GM12872 (cell line): Measurements from ENCODE around the gene EGFL7.

Source experiments
- TF ChIP-seq, protein P1 (sequence below): IDR thresholded peaks from 3 replicates; pipeline ENCODE4 v1.5.1; 2011; ENCODE audit warnings: low read depth, mild to moderate bottlenecking, low read length, moderate library complexity; ENCODE audit not compliant: insufficient read depth

Gene EGFL7

DNA sequence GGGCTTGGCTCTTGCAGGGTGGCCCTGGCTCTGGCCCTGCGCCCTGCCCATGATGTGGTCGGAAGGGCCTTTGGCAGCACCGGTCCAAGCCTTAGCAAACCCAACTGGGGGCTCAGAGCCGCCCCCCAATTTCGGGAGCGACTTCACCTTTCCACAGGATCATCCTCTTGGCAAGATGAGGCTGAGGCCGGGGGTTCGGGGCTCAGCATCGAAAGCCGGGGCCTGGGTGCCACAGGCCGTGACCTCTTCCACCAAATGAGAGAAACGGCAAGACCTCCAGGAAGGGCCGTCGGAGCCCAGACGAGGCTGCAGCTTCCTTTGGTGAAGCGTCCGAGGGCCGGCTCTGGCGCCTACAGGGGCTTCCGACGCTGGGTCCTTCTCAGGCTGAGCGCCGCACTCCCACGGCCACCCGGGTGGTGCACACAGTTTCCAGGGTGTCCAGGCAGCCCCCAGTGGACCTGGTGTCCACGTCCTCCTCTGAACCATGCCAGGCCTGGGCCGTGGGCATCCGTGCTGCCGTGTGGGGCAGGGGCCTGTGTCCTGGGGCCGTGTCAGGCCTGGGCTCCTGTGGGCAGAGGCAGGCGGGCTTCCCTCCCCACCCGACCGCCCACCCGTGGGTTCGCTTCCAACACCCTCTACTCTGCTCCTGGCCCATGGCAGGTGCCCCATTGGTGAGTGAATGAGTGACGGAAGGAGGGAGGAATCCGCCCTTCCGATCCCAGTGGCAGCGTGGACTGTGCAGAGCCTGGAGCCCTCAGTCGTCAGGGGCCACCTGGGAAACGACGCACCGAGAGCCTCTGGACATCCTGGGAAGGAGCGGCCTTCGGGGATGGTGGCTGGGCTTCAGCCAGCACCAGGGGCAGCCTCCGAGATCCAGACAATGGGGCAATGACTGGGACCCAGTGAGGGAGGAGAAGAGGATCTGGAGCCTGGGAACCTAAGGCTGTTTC is 29.7 kb downstream of the EGFL7 start:
- TF ChIP-seq, protein P1, sequence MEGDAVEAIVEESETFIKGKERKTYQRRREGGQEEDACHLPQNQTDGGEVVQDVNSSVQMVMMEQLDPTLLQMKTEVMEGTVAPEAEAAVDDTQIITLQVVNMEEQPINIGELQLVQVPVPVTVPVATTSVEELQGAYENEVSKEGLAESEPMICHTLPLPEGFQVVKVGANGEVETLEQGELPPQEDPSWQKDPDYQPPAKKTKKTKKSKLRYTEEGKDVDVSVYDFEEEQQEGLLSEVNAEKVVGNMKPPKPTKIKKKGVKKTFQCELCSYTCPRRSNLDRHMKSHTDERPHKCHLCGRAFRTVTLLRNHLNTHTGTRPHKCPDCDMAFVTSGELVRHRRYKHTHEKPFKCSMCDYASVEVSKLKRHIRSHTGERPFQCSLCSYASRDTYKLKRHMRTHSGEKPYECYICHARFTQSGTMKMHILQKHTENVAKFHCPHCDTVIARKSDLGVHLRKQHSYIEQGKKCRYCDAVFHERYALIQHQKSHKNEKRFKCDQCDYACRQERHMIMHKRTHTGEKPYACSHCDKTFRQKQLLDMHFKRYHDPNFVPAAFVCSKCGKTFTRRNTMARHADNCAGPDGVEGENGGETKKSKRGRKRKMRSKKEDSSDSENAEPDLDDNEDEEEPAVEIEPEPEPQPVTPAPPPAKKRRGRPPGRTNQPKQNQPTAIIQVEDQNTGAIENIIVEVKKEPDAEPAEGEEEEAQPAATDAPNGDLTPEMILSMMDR = no peak

DNA sequence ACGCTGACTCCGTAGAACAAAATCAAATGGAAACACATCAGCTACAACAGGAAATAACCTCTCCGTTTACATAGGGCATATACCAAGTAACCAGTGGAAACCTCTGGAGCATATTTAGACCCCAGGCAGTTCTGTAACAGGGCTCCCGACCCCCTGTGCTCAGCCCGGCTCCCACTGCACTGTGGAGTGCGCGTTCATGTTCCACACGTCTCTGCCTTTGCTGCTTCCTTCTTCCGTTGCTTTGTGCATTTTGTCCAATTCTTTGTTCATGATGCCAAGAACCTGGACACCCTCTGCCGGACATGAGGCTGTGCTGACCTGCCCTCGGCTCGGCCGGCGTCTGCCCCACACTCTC is 30.4 kb downstream of the EGFL7 start:
- TF ChIP-seq, protein P1 = no peak

DNA sequence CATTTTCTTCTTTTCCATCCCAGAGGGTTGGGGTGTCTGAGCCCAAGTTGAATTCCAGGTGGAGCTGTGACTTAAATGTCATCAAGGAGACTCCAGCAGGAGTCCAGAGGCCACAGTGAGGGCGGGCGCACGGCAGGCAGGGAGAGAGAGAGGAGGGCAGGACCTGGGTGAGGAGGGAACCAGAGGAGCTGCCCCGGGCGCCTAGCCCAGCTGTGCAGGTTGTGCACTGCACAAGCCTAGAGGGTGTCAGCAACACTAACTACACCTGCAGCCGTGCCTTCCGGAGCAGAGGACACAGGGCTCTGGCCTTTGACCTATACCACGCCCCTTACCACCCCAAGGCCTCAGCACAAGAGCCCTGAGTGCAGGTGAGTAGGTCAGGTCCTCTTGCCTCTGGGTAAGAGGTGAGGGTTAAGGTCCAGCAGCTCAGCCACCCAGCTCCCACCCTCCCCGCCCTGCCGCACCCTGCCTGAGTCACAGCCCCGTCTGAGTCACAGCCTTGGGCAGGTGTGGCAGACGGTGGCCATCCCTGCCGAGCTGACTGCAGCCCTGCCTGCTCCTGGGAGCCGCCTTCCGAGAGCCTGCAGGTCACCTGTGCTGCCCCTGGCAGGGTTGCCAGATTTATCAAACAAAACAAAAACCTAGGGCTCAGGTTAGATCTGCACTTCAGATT is 30.9 kb downstream of the EGFL7 start:
- TF ChIP-seq, protein P1 = no peak

DNA sequence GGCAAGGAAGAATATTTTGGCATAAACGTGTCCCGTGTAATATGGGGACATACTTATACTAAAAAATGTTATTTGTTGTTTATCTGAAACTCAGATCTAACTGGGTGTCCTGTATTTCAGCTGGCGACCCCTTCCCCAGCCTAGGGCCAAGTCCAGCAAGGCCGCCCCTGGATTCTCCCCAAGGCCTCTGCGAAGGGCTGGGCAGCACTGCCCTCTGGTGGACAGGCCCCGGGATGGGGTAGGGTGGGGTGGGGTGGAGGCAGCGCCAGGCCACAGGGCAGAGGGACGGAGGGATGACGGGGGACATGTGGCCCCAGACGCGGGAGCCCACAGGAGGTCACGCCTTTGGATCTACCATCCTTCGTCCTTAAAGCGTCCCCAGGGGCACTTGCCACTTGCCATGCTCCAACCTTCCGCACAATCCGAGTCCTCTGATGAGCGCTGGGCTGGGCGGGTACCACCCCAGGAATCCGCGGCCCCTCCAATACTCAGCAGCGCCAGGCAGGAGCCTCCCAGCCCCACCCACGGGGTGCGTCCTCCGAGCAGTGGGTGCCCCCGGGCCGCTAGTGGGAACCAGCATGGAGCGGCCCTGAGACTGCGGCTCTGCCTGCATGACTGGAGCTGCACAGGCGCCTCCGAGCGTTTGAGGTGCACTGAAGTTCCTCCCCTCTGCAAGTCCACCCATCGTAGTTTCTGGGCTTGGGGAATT is 31.6 kb downstream of the EGFL7 start:
- TF ChIP-seq, protein P1 = peak; percentile 62; the same call in 2 of the 3 replicates

DNA sequence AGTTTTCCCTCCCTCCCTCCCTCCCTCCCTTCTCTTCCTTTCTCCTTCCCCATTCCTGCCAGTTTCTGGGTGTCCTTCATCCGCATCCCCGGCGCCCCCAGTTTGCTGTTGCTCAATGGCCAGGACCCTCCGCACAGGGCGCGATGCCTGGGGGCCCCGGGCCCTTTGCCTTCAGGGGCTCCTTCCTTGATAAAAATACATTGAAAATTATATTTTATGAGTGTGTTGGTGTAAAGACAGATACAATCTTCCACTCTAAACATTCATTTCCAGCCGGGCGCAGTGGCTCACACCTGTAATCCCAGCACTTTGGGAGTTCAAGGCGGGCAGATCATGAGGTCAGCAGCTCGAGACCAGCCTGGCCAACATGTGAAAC is 32.1 kb downstream of the EGFL7 start:
- TF ChIP-seq, protein P1 = no peak

DNA sequence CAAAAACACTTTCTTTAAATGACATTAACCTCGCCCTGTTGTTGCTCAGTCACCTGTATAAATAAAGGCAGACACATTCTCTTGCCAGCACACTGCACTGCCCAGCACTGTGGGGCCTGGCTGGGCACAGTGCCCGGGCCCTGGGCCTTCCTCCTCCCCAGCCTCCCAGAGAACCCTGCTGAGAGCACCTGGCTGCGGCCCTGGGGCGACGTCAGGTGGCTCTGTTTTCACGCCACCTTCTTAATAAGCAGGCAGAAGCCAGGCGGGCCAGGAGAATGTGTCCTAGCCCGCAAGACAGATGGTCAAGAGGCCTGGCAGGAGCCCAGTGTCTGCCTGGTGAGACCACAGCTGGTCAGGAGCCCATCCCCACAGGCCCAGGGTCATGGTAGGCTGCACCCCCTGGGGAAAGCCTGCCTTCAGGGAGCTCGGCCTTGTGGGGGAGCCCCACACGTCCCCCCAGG is 32.7 kb downstream of the EGFL7 start:
- TF ChIP-seq, protein P1 = no peak

DNA sequence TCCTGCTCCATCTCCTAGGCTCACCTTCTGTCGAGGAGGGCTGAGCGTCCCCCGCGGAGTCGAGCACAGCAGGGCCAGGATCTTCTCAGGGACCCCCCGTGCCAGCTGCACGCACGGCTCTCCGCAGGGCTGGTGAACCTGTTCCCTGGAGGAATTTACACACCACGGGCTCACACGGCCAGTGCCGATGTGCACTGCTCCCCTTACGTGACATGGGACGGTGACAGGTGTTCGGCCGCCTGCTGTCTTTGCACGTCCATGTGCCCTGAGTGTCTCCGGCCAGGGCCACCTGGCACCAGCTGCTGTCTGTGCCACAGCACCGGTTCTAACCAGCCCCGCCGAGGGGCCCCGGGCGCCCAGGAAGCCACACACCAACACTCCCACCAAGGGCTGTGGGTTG is 33.2 kb downstream of the EGFL7 start:
- TF ChIP-seq, protein P1 = no peak
